ENCODE data around the gene BRD7.

The BRD7 gene

GRCh38 chr16:50297301-50298074 is 71.3 kb downstream of the BRD7 start:
- no peak overlapping the region for H3K4me3 ChIP-seq (ENCODE audit: low read depth in 1 of 2, low read length in 2 of 2)
- H3K9ac ChIP-seq (ENCODE audit: low read depth in 1 of 2, low read length in 2 of 2) = no peak overlapping the region
- H3K9me3 ChIP-seq (ENCODE audit: control insufficient read depth in 1 of 2, low read length in 2 of 2) = no peaks in the 10 kb centered on the region
- peaks cover 3 to 20% of the 10 kb centered on the region in 2 donors for H3K4me1 ChIP-seq (ENCODE audit: control insufficient read depth in 1 of 2, insufficient read depth in 2 of 2, low read length in 2 of 2)
- H3K36me3 ChIP-seq (ENCODE audit: control insufficient read depth in 1 of 2, insufficient read depth in 2 of 2, low read length in 2 of 2) = peaks cover 4 to 32% of the 10 kb centered on the region in 2 donors
- H3K27ac ChIP-seq (ENCODE audit: low read depth, low read length) = no peak overlapping the region
- H3K27me3 ChIP-seq (ENCODE audit: control insufficient read depth in 1 of 2, insufficient read depth in 2 of 2, low read length in 2 of 2) = no peaks in the 10 kb centered on the region

GRCh38 chr16:50296807-50297206 is 72.0 kb downstream of the BRD7 start:
- Histone ChIP-seq H3K9ac (ENCODE audit: low read depth in 1 of 2, low read length in 2 of 2) (no peak overlapping the region), H3K4me1 (ENCODE audit: control insufficient read depth in 1 of 2, insufficient read depth in 2 of 2, low read length in 2 of 2) (peaks cover 0 to 14% of the 10 kb centered on the region in 2 donors), H3K36me3 (ENCODE audit: control insufficient read depth in 1 of 2, insufficient read depth in 2 of 2, low read length in 2 of 2) (peaks cover 4 to 32% of the 10 kb centered on the region in 2 donors), H3K4me3 (ENCODE audit: low read depth in 1 of 2, low read length in 2 of 2) (no peak overlapping the region), H3K27ac (ENCODE audit: low read depth, low read length) (no peak overlapping the region), H3K9me3 (ENCODE audit: control insufficient read depth in 1 of 2, low read length in 2 of 2) (no peaks in the 10 kb centered on the region), H3K27me3 (ENCODE audit: control insufficient read depth in 1 of 2, insufficient read depth in 2 of 2, low read length in 2 of 2) (no peaks in the 10 kb centered on the region)

- Histone ChIP-seq H3K9me3 (ENCODE audit: control insufficient read depth in 1 of 2, low read length in 2 of 2) (no peaks in the 10 kb centered on the region), H3K27me3 (ENCODE audit: control insufficient read depth in 1 of 2, insufficient read depth in 2 of 2, low read length in 2 of 2) (no peaks in the 10 kb centered on the region), H3K36me3 (ENCODE audit: control insufficient read depth in 1 of 2, insufficient read depth in 2 of 2, low read length in 2 of 2) (peaks cover 4 to 26% of the 10 kb centered on the region in 2 donors), H3K27ac (ENCODE audit: low read depth, low read length) (no peak overlapping the region), H3K4me3 (ENCODE audit: low read depth in 1 of 2, low read length in 2 of 2) (no peak overlapping the region), H3K4me1 (ENCODE audit: control insufficient read depth in 1 of 2, insufficient read depth in 2 of 2, low read length in 2 of 2) (peaks cover 0 to 10% of the 10 kb centered on the region in 2 donors), H3K9ac (ENCODE audit: low read depth in 1 of 2, low read length in 2 of 2) (no peak overlapping the region)
Observed at GRCh38 chr16:50295541-50296132, 73.2 kb downstream of the BRD7 start.

- Histone ChIP-seq H3K27me3 (ENCODE audit: control insufficient read depth in 1 of 2, insufficient read depth in 2 of 2, low read length in 2 of 2) (no peaks in the 10 kb centered on the region), H3K9me3 (ENCODE audit: control insufficient read depth in 1 of 2, low read length in 2 of 2) (no peaks in the 10 kb centered on the region), H3K4me3 (ENCODE audit: low read depth in 1 of 2, low read length in 2 of 2) (no peak overlapping the region), H3K36me3 (ENCODE audit: control insufficient read depth in 1 of 2, insufficient read depth in 2 of 2, low read length in 2 of 2) (peaks cover 4 to 32% of the 10 kb centered on the region in 2 donors), H3K27ac (ENCODE audit: low read depth, low read length) (no peak overlapping the region), H3K4me1 (ENCODE audit: control insufficient read depth in 1 of 2, insufficient read depth in 2 of 2, low read length in 2 of 2) (peaks cover 0 to 10% of the 10 kb centered on the region in 2 donors), H3K9ac (ENCODE audit: low read depth in 1 of 2, low read length in 2 of 2) (no peak overlapping the region)
Observed at GRCh38 chr16:50294955-50295354, 73.8 kb downstream of the BRD7 start.

- Histone ChIP-seq H3K36me3 (ENCODE audit: control insufficient read depth in 1 of 2, insufficient read depth in 2 of 2, low read length in 2 of 2) (peaks cover 4 to 35% of the 10 kb centered on the region in 2 donors), H3K27me3 (ENCODE audit: control insufficient read depth in 1 of 2, insufficient read depth in 2 of 2, low read length in 2 of 2) (no peaks in the 10 kb centered on the region), H3K9me3 (ENCODE audit: control insufficient read depth in 1 of 2, low read length in 2 of 2) (no peaks in the 10 kb centered on the region), H3K4me1 (ENCODE audit: control insufficient read depth in 1 of 2, insufficient read depth in 2 of 2, low read length in 2 of 2) (peaks cover 0 to 10% of the 10 kb centered on the region in 2 donors), H3K27ac (ENCODE audit: low read depth, low read length) (no peak overlapping the region), H3K9ac (ENCODE audit: low read depth in 1 of 2, low read length in 2 of 2) (no peak overlapping the region), H3K4me3 (ENCODE audit: low read depth in 1 of 2, low read length in 2 of 2) (no peak overlapping the region)
Observed at GRCh38 chr16:50293994-50294855, 74.6 kb downstream of the BRD7 start.

GRCh38 chr16:50293041-50293783 is 75.6 kb downstream of the BRD7 start:
- Histone ChIP-seq H3K9ac (ENCODE audit: low read depth in 1 of 2, low read length in 2 of 2) (no peak overlapping the region), H3K27me3 (ENCODE audit: control insufficient read depth in 1 of 2, insufficient read depth in 2 of 2, low read length in 2 of 2) (no peaks in the 10 kb centered on the region), H3K27ac (ENCODE audit: low read depth, low read length) (no peak overlapping the region), H3K4me3 (ENCODE audit: low read depth in 1 of 2, low read length in 2 of 2) (no peak overlapping the region), H3K36me3 (ENCODE audit: control insufficient read depth in 1 of 2, insufficient read depth in 2 of 2, low read length in 2 of 2) (peaks cover 4 to 31% of the 10 kb centered on the region in 2 donors), H3K4me1 (ENCODE audit: control insufficient read depth in 1 of 2, insufficient read depth in 2 of 2, low read length in 2 of 2) (peaks cover 0 to 10% of the 10 kb centered on the region in 2 donors), H3K9me3 (ENCODE audit: control insufficient read depth in 1 of 2, low read length in 2 of 2) (no peaks in the 10 kb centered on the region)

GRCh38 chr16:50292566-50292948 is 76.2 kb downstream of the BRD7 start:
- H3K9me3 ChIP-seq (ENCODE audit: control insufficient read depth in 1 of 2, low read length in 2 of 2) = no peaks in the 10 kb centered on the region
- H3K27ac ChIP-seq (ENCODE audit: low read depth, low read length) = no peak overlapping the region
- no peaks in the 10 kb centered on the region for H3K27me3 ChIP-seq (ENCODE audit: control insufficient read depth in 1 of 2, insufficient read depth in 2 of 2, low read length in 2 of 2)
- peaks cover 4 to 31% of the 10 kb centered on the region in 2 donors for H3K36me3 ChIP-seq (ENCODE audit: control insufficient read depth in 1 of 2, insufficient read depth in 2 of 2, low read length in 2 of 2)
- H3K4me3 ChIP-seq (ENCODE audit: low read depth in 1 of 2, low read length in 2 of 2) = no peak overlapping the region
- peaks cover 0 to 6% of the 10 kb centered on the region in 2 donors for H3K4me1 ChIP-seq (ENCODE audit: control insufficient read depth in 1 of 2, insufficient read depth in 2 of 2, low read length in 2 of 2)
- H3K9ac ChIP-seq (ENCODE audit: low read depth in 1 of 2, low read length in 2 of 2) = no peak overlapping the region

GRCh38 chr16:50291719-50292565 is 76.8 kb downstream of the BRD7 start:
- H3K36me3 ChIP-seq (ENCODE audit: control insufficient read depth in 1 of 2, insufficient read depth in 2 of 2, low read length in 2 of 2) = peaks cover 4 to 31% of the 10 kb centered on the region in 2 donors

GRCh38 chr16:50290856-50291255 is 77.9 kb downstream of the BRD7 start:
- Histone ChIP-seq H3K9ac (ENCODE audit: low read depth in 1 of 2, low read length in 2 of 2) (no peak overlapping the region), H3K4me3 (ENCODE audit: low read depth in 1 of 2, low read length in 2 of 2) (no peak overlapping the region), H3K9me3 (ENCODE audit: control insufficient read depth in 1 of 2, low read length in 2 of 2) (no peaks in the 10 kb centered on the region), H3K4me1 (ENCODE audit: control insufficient read depth in 1 of 2, insufficient read depth in 2 of 2, low read length in 2 of 2) (peaks cover 0 to under 1% of the 10 kb centered on the region in 2 donors), H3K27me3 (ENCODE audit: control insufficient read depth in 1 of 2, insufficient read depth in 2 of 2, low read length in 2 of 2) (no peaks in the 10 kb centered on the region), H3K27ac (ENCODE audit: low read depth, low read length) (no peak overlapping the region), H3K36me3 (ENCODE audit: control insufficient read depth in 1 of 2, insufficient read depth in 2 of 2, low read length in 2 of 2) (peaks cover 4 to 33% of the 10 kb centered on the region in 2 donors)

More at GRCh38 chr16:50291719-50292565, 76.8 kb downstream of the BRD7 start:
- Histone ChIP-seq H3K4me3 (ENCODE audit: low read depth in 1 of 2, low read length in 2 of 2) (no peak overlapping the region), H3K27me3 (ENCODE audit: control insufficient read depth in 1 of 2, insufficient read depth in 2 of 2, low read length in 2 of 2) (no peaks in the 10 kb centered on the region), H3K9ac (ENCODE audit: low read depth in 1 of 2, low read length in 2 of 2) (no peak overlapping the region), H3K9me3 (ENCODE audit: control insufficient read depth in 1 of 2, low read length in 2 of 2) (no peaks in the 10 kb centered on the region), H3K4me1 (ENCODE audit: control insufficient read depth in 1 of 2, insufficient read depth in 2 of 2, low read length in 2 of 2) (no peaks in the 10 kb centered on the region), H3K27ac (ENCODE audit: low read depth, low read length) (no peak overlapping the region)
